ENCODE results near the gene BICD2.

DNA sequence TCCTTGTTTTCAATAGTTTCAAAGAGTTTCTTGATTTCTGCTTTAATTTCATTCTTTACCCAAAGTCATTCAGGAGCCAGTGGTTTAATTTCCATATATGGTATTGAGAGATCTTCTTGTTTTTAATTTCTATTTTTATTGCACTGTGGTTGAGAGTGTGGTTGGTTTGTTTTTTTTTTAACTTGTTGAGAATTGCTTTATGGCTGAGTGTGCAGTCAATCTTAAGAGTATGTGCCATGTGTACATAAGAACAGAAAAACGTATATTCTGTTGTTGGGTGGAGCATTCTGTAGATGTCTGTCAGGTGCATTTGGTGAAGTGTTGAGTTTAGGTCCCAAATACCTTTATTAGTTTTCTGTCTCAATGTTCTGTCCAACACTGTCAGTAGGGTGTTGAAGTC lies 68.0 kb downstream of the BICD2 start:
- TF ChIP-seq CTCF (IDR thresholded peaks at IDR 0.05 in 8 of 11, conservative IDR thresholded peaks at IDR 0.05 in 3 of 11) (no peak), POLR2AphosphoS5 (IDR thresholded peaks at IDR 0.05) (no peak), POLR2A (IDR thresholded peaks at IDR 0.05) (no peak)
